HG03342 (cell line): Measurements from ENCODE around the gene SLC23A3.
"Not testable (repeated sequence)": the region's sequence is repeated elsewhere in the genome, so short reads cannot be mapped to it uniquely, and the experiment has no call there.

ENCODE experiments used
- ATAC-seq: cut with Tn5 transposase; IDR thresholded peaks from one replicate; pipeline ENCODE4 v1.9.1; 2021; ENCODE audit warnings: mild to moderate bottlenecking, moderate library complexity; ENCODE audit not compliant: unreplicated experiment

SLC23A3 gene

GRCh38 chr2:219205165-219205538 is 35.3 kb upstream of the SLC23A3 start:
- ATAC-seq = no peak

- ATAC-seq = no peak
These were observed 34.8 kb upstream of the SLC23A3 start for GRCh38 chr2:219204425-219205164.

- not testable (repeated sequence) for ATAC-seq
These were observed 31.5 kb upstream of the SLC23A3 start for GRCh38 chr2:219201331-219201730.

- ATAC-seq = not testable (repeated sequence)
These were observed 30.9 kb upstream of the SLC23A3 start for GRCh38 chr2:219200502-219201326.

GRCh38 chr2:219199470-219200211 is 29.8 kb upstream of the SLC23A3 start:
- ATAC-seq = no peak

- ATAC-seq = no peak
These were observed 29.1 kb upstream of the SLC23A3 start for GRCh38 chr2:219198974-219199373.

- ATAC-seq = no peak
These were observed 27.6 kb upstream of the SLC23A3 start for GRCh38 chr2:219197388-219197787.

- no peak for ATAC-seq
These were observed 17.1 kb upstream of the SLC23A3 start for GRCh38 chr2:219186754-219187456.

GRCh38 chr2:219184121-219184520 is 14.3 kb upstream of the SLC23A3 start:
- ATAC-seq = no peak

- ATAC-seq = no peak
These were observed 13.4 kb upstream of the SLC23A3 start for GRCh38 chr2:219183151-219183772.

- no peak for ATAC-seq
These were observed 12.7 kb upstream of the SLC23A3 start for GRCh38 chr2:219182331-219183150.

GRCh38 chr2:219181531-219181930 is 11.7 kb upstream of the SLC23A3 start:
- ATAC-seq = no peak

GRCh38 chr2:219180961-219181360 is 11.1 kb upstream of the SLC23A3 start:
- no peak for ATAC-seq

- ATAC-seq = no peak
These were observed 10.0 kb upstream of the SLC23A3 start for GRCh38 chr2:219179601-219180465.

GRCh38 chr2:219178377-219179175 is 8.7 kb upstream of the SLC23A3 start:
- peak; percentile 7 for ATAC-seq

GRCh38 chr2:219177552-219178376 is 7.9 kb upstream of the SLC23A3 start, which contains the start of gene RETREG2:
Gene RETREG2 (plus strand): TSS chr2:219178275. CDS start chr2:219178353, 78 bp downstream.
- peak; percentile 43 for ATAC-seq
